Keratinocyte (primary cell): Measurements from ENCODE around the gene SH3PXD2A.

Experiments used
- EZH2 ChIP-seq: IDR thresholded peaks from one replicate; pipeline ENCODE4 v1.6.1; 2012; ENCODE audit warnings: inconsistent platforms, mild to moderate bottlenecking, low read length, moderate library complexity
- TF ChIP-seq, protein P1 (sequence below), 3 experiments: IDR thresholded peaks in 1 of 3; conservative IDR thresholded peaks in 1 of 3; optimal IDR thresholded peaks in 1 of 3; 2 replicates in 2 of 3; 3 replicates in 1 of 3; pipeline versions ENCODE3 to v1.5.1; 2011; ENCODE audit warnings: low read length in 3 of 3, mild to moderate bottlenecking in 3 of 3, moderate library complexity in 2 of 3, control low read depth in 1 of 3, inconsistent platforms in 1 of 3; ENCODE audit not compliant: insufficient read depth in 2 of 3; ENCODE audit errors: extremely low read depth in 1 of 3

DNA sequence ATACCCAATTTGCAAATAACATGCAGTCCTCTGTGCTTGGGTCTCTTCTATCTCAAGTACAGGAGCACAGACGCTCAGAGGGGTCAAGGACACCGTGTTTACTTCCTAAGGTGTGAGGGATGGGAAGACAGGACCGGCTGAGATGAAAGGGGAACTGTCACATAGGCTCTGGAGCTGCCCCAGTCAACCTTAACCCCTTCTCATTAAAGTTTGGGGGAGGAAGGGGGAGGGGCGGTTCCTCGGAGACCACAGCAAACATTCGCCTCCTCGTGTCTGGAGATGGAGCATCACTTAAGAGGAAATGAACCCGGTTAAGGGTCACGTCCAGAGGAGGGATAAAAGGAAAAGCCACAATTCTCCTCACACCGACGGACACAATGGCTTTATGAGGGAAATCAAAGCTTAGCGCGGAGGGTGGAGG, 1.1 kb downstream of the SH3PXD2A start:
- TF ChIP-seq, protein P1, sequence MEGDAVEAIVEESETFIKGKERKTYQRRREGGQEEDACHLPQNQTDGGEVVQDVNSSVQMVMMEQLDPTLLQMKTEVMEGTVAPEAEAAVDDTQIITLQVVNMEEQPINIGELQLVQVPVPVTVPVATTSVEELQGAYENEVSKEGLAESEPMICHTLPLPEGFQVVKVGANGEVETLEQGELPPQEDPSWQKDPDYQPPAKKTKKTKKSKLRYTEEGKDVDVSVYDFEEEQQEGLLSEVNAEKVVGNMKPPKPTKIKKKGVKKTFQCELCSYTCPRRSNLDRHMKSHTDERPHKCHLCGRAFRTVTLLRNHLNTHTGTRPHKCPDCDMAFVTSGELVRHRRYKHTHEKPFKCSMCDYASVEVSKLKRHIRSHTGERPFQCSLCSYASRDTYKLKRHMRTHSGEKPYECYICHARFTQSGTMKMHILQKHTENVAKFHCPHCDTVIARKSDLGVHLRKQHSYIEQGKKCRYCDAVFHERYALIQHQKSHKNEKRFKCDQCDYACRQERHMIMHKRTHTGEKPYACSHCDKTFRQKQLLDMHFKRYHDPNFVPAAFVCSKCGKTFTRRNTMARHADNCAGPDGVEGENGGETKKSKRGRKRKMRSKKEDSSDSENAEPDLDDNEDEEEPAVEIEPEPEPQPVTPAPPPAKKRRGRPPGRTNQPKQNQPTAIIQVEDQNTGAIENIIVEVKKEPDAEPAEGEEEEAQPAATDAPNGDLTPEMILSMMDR (optimal IDR thresholded peaks at IDR 0.05 in 1 of 3, IDR thresholded peaks at IDR 0.05 in 1 of 3, conservative IDR thresholded peaks at IDR 0.05 in 1 of 3; ENCODE audit: extremely low read depth in 1 of 3, insufficient read depth in 2 of 3, low read length in 3 of 3), result no peak
- no peak for TF ChIP-seq EZH2
